CD4-positive, alpha-beta T cell treated with Interleukin-2 at 100 ng/mL for 4 hours (primary cell): Measurements from ENCODE around the gene REL.
"Not testable (repeated sequence)": the region's sequence is repeated elsewhere in the genome, so short reads cannot be mapped to it uniquely, and the experiment has no call there.

ENCODE experiments used
- DNase-seq: peaks from one replicate; pipeline ENCODE4 v3.0.0-alpha.2; 2020; ENCODE audit warnings: low spot score

Gene REL

DNA sequence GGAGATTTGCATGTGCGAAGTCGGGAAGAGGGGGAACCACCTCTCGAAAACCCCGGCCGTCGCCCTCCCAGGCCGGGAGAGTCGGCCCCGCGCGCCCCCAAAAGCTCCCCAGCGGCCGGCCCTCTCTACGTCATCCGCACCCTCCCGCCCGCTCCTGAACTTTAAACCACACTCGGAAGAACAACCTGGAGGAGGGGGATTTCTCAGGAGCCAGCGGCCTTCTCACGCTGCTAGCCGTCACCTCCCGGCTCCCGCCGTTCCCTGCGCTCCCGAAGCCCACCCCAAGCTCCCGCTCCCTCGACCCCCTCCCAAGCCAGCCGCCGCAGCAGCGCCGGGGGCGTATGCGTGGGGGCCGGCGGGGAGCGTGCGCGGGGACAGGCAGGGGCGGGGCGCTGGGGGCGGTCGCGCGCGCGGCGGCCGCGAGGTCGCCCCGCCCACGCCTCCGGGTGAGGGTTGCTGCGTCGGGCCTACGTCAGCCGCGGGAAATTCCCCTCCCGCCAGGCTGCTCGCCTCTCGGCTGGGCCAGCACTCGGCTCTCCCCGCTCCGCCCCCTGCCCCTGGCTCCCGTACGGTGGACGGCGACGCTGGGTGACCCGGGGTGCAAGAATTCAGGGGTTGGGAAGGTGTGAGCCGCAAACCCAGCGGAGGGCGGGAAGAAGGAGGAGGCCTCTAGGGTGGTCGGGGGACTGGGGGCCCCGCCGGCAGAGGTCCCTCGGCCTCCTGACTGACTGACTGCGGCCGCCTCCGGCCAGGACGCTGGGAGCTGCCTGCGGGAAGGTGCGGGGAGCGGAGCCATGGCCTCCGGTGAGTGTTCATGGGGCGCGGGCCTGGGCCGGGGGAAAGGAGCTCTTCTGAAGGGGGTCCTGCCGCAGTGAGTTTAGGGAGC is at the start of gene REL:
REL (plus strand) TSS at position 528 of the 886 bp plus-strand sequence; CDS start at position 795, 267 bp downstream.
- DNase-seq: peak; percentile 86

DNA sequence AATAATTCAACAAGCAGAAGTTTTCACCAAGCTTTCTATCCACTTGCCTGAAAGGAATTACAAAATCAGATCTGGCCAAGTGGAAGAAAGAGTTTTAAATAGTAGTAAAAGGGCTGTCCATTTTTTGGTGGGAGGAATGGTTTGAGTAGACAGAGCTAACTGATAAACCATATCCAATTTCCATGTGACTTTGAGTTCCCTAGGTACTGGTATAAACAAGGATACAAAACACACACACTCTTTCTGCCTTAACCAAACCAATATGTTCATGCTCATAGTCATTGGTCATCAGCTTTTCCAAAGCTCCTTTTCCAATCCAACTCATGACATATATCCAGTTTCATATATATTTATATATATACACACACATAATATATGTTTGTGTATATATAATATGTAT is 49.5 kb upstream of the REL start:
- DNase-seq: no peak

DNA sequence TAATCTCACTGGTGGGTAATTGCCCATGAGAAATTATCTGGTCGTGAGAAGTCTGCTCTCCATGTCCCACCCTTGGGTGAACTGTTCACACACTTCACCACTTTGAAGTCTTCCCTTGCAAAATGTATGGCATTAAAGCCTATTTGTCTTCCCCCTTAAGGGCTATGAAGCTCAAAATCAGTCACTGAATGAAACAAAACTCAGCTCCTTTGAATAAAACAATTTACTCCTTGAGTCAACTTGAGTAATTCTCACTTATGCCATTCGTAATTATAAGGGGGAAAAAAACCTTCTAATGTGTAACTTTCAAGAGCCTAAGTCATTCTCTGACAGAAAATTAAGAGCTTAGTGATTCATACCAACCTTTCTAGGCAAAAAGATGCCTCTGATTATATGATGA is 48.8 kb upstream of the REL start:
- no peak for DNase-seq

DNA sequence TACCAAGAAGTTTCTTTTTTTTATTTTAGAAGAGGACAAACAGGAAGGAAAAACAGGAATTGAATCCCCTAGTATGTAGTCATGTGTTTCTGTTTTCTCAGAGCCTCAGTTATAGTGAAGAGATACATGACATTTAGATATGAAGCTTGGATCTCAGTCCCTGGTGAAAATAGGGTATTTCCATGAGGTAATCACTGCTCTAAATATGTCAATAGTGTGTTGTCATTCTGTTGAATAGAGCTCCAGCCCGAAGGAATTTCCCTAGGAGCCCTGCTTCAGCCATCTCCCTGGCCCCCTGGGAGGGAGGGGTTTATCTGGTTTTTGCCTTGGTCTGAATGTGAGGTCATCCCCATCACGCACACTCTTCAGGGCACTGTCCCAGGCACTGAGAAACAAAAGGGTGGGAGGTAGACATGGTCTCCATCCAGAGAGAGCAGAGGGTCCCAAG is 47.1 kb upstream of the REL start:
- no peak for DNase-seq

DNA sequence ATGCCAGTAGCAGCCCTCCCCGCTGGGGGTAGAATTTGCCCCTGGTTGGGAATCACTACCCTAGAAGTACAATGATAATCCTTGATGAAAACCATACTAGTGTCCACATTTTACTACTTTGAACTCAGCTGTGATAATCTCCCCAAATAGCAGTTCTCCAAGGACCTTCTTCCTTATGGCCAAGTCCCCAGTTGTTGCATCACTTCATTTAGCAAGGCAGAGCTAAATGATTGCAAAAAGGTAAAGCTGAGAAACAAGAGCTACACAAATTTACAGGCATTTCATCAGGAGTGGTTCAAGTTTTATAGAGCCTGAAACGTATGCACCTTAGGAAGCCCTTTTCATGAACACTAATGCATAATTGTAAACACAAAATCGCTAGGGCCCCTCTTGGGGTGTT is 44.9 kb upstream of the REL start:
- no peak for DNase-seq

DNA sequence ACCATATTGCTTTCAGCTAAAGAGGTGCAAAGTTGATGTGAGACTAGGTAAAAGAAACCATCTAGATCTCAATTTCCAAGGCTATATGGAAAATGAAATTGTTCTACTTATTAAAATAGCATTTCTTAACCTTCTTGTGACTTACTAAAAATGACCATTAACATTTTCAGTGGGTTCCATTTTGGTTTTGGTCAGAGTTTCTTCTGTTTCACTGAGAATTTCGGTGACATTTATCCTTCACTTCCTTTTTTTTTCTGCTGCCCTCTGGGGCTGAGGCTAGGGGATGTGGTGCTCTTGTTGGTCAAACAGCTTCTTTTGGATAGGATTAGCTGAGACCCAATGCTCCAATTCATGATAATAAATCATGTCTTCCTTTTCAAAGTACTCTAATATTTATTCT is 44.3 kb upstream of the REL start:
- DNase-seq: no peak

DNA sequence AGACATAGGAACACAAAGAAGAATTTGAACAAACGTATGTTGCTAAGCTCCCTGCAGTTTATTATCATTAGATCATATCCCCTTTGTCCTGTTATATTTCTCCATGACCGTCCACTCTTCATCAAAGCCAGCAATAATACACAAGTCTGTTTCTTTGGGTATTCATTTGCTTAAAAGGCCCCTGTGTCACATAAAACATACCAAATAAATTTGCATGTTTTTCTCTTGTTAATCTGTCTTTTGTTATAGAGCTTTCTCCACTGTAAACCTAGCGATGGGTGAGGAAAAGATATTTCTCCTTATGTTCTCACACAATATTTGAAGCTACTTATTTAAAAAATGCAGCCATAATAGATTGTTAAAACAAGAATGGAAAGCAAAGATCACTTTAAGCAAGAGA is 42.9 kb upstream of the REL start:
- no peak for DNase-seq

DNA sequence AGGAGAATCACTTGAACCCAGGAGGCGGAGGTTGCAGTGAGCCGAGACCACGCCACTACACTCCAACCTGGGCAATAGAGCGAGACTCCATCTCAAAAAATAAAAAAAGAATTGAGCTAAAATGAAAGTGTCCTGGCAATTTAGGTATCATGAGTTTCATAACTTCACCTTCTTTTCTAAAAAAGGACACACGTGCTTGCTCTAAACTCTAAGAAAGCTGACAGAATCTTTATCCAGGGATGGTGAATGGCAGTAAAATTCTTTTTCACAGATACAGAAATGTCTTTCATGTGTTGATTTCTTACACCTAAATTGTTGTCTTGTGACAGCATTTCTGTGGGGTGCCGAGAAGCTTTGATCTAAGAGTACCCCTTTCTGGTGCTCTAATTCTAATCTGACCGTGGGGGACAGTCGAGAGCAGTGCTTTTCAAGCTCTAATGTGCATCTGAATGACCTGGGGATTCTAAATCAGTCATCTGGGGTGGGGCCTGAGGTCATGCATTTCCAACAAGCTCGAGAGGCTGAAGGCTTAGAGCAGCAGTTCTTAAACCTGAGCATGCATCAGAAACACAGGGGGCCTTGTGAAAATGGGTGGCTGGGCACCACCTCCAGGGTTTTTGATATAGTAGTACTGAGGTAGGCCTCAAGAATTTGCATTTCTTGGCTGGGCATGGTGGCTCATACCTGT is 42.1 kb upstream of the REL start:
- no peak for DNase-seq

DNA sequence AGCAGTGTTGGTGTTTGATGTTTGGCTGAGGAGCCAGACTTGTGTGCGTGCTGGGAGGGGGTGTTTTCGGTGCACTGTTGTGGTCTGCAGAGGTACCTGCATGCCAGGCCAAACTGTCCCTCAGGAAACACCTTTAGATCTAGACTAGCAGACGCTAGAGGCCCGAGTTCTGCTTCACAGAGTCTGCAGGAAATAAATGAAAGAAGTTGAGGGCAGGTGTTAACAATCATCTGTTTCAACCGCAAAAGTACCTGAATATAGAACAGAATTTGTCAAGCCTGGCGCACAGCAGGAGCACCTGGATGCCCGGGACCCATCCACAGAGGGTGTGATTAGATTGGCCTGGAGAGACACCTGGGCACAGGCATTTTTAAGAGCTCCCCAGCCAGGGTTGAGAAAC is 40.5 kb upstream of the REL start:
- DNase-seq: peak; percentile 5

DNA sequence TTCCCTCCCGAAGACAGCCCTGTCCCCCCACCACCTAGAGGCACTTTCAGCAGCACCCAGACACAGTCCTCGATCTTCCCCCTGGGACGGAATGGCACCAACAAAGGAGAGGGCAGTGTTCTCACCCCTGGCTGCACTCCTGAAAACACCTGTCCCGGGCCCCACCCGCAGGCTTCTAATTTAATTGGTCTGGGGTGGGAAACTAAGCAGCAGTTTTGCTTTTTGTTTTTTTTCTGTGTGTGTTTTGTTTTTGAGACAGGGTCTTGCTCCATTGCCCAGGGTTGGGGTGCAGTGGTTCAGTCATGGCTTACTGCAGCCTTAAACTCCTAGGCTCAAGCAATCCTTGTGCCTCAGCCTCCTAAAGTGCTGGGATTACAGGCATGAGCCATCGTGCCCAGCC is 38.4 kb upstream of the REL start:
- no peak for DNase-seq

DNA sequence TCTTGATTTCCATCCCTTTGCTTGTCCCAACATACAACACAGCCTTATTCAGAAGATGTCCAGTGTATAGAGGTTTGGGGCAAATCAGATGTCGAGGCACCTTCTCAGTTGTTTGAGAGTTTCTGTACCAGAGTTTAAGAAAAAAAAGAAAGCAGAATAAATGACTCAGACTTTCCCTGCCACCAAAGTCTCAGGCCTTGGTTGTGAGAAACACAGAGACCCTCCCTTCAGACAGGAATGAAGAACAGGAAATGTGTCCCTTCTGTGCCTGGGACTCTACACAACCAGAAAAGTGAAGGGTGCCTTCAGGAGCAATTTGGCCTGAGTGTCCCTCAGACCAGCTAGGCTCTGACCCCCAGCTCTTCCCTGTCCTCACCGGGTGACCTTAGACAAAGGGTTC is 37.3 kb upstream of the REL start:
- no peak for DNase-seq

DNA sequence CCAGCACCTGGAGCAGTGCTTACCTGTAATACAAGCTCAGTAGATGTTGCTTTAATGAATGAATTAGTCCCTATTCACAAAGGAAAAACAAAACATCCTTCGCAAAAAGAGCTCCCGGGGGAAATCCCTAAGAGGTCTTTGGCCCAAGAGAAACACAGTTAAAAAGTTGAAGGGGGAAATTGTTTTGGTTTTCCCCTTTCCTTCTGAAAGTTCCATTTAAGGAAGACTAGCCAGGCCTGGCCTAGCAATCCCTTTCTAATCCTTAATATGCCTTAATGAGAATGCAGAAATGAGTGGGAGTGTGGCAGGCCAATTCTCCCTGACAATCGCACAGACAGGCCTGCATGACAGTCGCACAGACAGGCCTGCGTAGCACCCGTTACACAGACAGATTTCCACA is 33.5 kb upstream of the REL start:
- no peak for DNase-seq

DNA sequence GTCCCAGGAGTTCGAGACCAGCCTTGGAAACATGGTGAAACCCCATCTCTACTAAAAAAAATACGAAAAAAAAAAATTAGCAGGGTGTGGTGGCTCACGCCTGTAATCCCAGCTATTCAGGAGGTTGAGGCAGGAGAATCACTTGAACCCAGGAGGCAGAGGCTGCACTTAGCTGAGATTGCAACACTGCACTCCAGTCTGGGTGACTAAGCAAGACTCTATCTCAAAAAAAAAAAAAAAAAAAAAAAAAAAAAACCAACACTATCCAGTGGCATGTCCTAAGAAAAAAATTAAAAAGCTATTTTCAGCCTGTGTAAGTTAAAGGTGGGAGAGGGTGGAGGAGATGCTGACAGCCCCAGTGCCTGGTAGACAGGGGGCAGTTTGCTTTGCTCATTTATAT is 32.2 kb upstream of the REL start:
- DNase-seq: no peak

DNA sequence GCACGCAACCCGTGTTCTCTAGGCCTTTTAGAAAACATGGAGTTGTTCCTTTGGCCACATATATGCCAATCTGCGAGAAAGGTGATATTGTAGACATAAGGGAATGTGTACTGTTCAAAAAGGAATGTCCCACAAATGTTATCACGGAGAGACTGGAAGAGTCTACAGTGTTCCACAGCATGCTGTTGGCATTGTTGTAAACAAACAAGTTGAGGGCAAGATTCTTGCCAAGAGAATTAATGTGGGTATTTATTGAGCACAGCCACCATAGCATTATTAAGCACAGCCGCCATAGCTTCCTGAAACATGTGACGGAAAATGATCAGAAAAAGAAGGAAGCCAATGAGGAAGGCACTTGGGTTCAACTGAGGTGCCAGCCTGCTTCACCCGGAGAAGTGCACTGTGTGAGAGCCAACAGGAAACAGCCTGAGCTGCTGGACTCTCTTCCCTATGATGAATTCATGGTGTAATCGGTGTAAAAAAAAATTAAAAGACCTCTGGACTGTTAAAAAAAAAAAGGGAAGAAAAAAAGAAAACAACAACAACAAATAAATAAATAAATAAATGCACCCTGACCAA is 29.0 kb upstream of the REL start:
- no peak for DNase-seq

DNA sequence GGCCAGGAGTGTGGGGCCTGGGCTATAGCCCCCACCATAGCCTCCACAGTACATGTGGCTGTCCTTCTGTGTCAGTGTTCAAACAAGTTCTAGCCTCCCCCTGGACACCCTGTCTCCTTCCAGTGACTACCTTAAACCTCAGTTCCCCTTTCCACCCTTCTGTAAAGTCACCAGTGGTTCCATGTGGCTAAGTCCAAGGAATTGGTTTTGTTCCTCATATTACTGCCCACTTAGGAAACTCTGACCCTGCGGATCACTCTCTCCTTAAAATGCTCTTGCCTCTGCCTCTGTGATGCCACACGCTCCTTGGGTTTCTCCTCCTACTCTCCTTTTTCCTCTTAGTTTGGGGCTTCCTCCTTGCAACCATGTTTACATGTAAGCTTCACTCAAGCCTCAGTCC is 27.8 kb upstream of the REL start:
- no peak for DNase-seq

DNA sequence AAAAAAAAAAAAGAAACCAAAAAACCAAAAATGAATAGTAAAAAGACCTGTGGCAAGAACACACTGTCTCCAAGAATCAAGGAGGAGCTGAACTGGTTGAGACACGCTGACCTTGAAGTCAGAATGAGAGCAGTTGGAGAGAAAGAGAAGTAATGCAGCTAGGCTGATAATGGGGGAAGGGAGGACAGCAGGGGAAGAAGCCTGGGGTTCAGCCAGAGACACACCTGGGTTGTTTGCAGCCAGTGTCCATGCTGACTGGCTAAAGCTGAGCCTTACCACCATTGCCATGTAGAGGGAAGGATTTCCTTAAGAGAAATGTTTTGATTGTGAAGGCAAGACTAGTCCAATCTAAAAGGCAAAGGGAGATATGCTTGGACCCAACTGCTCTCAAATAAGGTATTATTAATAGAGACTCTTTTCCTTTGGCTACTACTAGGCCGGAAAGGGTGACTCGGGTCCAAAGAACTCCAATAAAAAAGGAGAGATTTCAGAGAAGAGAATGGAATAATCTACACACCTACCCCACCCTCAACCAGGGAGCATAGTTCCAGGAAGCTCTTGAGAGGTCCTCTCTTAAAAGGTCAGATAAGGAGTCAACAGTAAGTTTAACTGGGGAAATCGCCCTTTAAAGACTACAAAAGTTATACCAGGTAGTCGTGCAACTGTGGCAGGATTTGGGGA is 25.2 kb upstream of the REL start:
- no peak for DNase-seq

DNA sequence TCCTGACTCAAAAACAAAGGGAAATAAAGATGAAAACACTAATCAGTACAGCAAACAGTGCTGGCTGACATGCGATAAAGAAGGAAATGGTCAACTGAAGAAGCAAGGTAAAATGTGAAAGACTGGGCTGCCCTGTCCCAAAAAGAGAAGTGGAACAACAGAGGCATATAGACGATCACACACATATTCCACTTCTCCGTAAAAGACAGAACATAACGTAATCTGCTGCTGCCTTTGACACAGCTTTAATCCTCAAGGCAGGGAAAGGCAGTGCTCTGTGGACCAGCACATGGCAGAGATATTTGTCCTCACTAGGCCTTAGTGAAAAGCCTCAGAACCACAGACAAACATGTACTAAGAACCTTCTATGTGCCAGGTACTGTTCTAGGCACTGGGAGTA is 24.3 kb upstream of the REL start:
- DNase-seq: no peak

DNA sequence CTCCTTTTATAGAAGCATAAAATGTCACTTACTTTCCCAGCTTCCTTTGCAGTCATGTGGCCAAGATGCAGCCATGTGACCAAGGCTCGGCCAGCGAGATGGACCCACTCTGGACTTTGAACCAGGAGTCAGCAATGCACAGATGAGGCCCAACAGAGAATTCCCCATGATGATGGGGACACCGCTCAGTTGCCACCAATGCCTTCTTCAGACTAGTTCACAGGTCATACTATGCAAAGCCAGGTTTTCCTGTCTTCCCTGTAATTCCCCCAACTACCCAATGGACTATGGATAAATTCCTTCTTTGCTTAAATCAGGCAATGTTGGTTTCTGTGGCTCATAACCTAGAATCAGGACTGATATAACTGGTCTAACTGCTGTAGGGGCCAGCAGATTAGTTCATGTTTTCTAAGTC is 22.5 kb upstream of the REL start:
- DNase-seq: no peak

DNA sequence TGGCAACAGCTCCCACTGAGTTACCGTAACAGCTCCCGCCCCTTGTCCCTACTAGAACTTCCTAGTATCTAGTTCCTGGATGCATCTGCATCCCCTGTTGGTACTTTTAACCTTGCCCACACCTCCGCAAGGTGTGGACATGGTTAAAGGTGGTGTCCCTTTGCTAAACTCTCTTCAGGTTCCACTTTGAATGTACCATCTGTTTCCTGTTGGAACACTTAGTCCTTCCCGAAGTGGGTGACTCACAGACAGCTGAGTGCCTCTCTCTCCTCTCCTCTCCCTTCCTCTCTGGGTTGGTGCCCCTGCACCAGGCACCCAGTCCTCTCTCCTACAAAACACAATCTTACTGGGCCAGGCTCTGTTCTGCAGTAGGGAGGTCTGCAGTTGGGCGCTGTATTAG is 19.6 kb upstream of the REL start:
- DNase-seq: no peak

DNA sequence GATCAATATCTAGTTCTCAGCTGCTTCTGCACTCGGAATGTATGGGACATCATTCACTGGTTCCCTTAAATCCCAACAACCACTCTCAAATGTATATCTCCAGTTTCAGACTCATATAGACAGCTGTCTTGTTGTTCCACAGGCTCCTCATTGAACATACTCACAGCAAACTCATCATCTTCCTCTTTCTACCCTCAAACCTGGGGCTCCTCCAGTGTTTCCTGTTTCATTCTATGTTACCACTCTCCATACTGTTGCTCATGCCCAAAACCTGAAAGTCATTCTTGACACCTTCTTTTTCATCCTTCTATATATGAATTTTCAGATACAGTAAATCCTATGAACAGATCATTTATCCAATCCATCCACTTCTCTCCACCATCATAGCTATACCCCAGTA is 18.7 kb upstream of the REL start:
- DNase-seq: no peak

DNA sequence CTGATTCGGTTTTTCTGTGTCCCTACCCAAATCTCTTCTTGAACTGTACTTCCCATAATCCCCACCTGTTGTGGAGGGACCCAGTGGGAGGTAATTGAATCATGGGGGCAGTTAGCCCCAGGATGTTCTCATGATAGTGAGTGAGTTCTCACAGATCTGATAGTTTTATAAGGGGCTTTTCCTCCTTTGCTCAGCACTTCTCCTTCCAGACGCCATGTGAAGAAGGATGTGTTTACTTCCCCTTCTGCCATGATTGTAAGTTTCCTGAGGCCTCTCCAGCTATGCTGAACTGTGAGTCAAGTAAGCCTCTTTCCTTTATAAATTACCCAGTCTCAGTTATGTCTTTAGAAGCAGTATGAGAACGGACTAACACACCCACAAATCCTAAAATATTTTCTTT is 16.0 kb upstream of the REL start:
- DNase-seq: not testable (repeated sequence)

DNA sequence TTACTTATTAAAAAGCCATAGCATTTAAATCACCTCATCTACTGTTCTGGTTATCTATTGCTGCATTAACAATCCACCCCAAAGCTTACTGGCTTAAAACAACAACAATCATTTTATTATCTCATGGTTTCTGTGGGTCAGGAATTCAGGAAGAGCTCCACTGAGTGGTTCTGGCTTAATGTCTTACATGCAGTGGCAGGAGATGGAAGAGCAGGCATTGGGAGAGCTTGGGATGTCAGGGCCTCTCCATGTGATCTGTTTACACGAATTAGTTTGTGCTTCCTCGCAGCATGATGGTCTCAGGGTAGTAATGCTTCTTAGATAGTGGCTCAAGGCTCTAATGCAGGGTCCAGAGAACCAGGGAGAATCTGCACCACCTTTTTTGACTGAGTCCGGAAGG is 14.4 kb upstream of the REL start:
- DNase-seq: no peak

DNA sequence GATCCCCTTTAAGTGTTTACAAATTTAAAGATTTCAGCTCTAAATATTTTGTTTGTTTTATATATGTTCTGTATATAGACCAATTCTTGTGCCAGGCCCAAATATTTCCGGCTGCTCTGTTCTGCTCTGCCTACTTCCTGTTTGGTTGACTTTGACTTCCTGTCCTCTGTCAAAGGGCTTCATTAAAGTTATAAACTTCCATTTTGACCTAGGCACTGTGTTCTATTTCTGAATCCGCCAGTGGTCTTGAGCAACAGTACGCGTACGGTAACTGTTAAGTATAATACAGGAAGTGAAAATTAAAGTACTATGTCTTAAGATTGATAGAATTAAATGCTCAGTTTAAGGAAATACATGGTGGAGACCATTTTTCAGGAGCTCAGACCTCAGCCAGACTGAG is 13.5 kb upstream of the REL start:
- DNase-seq: peak; percentile 51
